Aorta (tissue), 4 donors: ENCODE results near the gene JMJD6. TPM values are rescaled to one million over a fixed set of nuclear protein-coding genes. Genes with fewer than 3 reads are reported as not detected.

Source experiments
- microRNA-seq, 2 donors: library from miRNA; unstranded; fragments of <30 nt; microRNA quantifications; one replicate each; pipeline ENCODE4 v1.2.0, GENCODE V29; 2020
- polyA plus RNA-seq, 2 donors: library from polyadenylated mRNA; stranded (reverse); fragments of 200-250 nt; gene quantifications; one replicate each; pipeline ENCODE4 v1.2.3, GENCODE V29; 2013
- total RNA-seq, 2 donors: library from RNA; stranded (reverse); fragmentation: NEBNext Ultra II Directional; extraction: Animal tissue kit (Norgen Biotek cat#: 25700); gene quantifications; one replicate each; pipeline ENCODE4 v1.2.1, GENCODE V29; 2021
- donor health status: healthy with polysubstance abuse.
- donor health status: Bipolar disorder and iron deficiency.
- donor health status: DM: no; HTN: no; CAD: no.
- donor health status: DM: yes; HTN: yes; CAD: no.

Gene JMJD6
- total and polyA plus RNA-seq, 4 donors = 29.3 to 82.5 (median 45.9) TPM

Small RNAs within 50 kb of the gene (microRNA-seq; reads per million reads assigned to microRNA genes)
- gene MIR636 = 1.2 to 2.0 reads per million in 2 donors

Other genes starting within 250 kb of the JMJD6 start
- gene RHBDF2, start 225.2 kb downstream of the JMJD6 start, total RNA-seq = 10 to 100 TPM; 30.9 to 45.0 TPM
- gene RHBDF2, start 225.2 kb downstream of the JMJD6 start, polyA plus RNA-seq = 10 to 100 TPM in 1 of 2 donors, 1 to 10 TPM in 1; 2.6 to 11.0 TPM
- 10 to 100 TPM; 22.4 to 26.6 TPM for gene CYGB, start 188.9 kb downstream of the JMJD6 start, total RNA-seq
- gene CYGB, start 188.9 kb downstream of the JMJD6 start, polyA plus RNA-seq = 1 to 10 TPM in 1 of 2 donors, under 1 TPM in 1; 0.95 to 2.1 TPM
- gene PRCD, start 186.6 kb downstream of the JMJD6 start, total RNA-seq = 1 to 10 TPM; 1.2 to 8.6 TPM
- not detected for gene PRCD, start 186.6 kb downstream of the JMJD6 start, polyA plus RNA-seq
- 1 to 10 TPM; 2.5 to 7.6 TPM for gene ST6GALNAC2, start 140.7 kb downstream of the JMJD6 start, total RNA-seq
- gene ST6GALNAC2, start 140.7 kb downstream of the JMJD6 start, polyA plus RNA-seq = 1 to 10 TPM in 1 of 2 donors, not detected in 1; 2.0 TPM
- 1 to 10 TPM; 1.1 to 2.3 TPM for gene ST6GALNAC1, start 82.8 kb downstream of the JMJD6 start, total RNA-seq
- gene ST6GALNAC1, start 82.8 kb downstream of the JMJD6 start, polyA plus RNA-seq = 1 to 10 TPM; 1.6 to 9.4 TPM
- gene MXRA7, start 15.6 kb downstream of the JMJD6 start, total RNA-seq = 100 to 1,000 TPM; 256 to 262 TPM
- 100 to 1,000 TPM; 357 to 465 TPM for gene MXRA7, start 15.6 kb downstream of the JMJD6 start, polyA plus RNA-seq
- 10 to 100 TPM; 26.8 to 27.9 TPM for gene METTL23, start 233 bp upstream of the JMJD6 start, total RNA-seq
- gene METTL23, start 233 bp upstream of the JMJD6 start, polyA plus RNA-seq = 10 to 100 TPM; 28.5 to 37.5 TPM
- gene SRSF2, start 10.7 kb upstream of the JMJD6 start, total RNA-seq = 100 to 1,000 TPM; 133 to 134 TPM
- gene SRSF2, start 10.7 kb upstream of the JMJD6 start, polyA plus RNA-seq = 100 to 1,000 TPM in 1 of 2 donors, 10 to 100 TPM in 1; 64.4 to 152 TPM
- gene MFSD11, start 11.5 kb upstream of the JMJD6 start, total RNA-seq = 10 to 100 TPM; 24.5 to 38.2 TPM
- 10 to 100 TPM in 1 of 2 donors, 1 to 10 TPM in 1; 6.8 to 19.9 TPM for gene MFSD11, start 11.5 kb upstream of the JMJD6 start, polyA plus RNA-seq
- under 1 TPM; 0.51 to 0.55 TPM for gene MGAT5B, start 141.8 kb upstream of the JMJD6 start, total RNA-seq
- gene MGAT5B, start 141.8 kb upstream of the JMJD6 start, polyA plus RNA-seq = not detected